HG03196 (cell line): ENCODE data around the gene NADSYN1.

Experiments
- ATAC-seq: cut with Tn5 transposase; IDR thresholded peaks from one replicate; pipeline ENCODE4 v1.9.1; 2021; ENCODE audit not compliant: unreplicated experiment

Gene NADSYN1

GRCh38 chr11:71432761-71433647 lies 20.0 kb upstream of the NADSYN1 start:
- no peak for ATAC-seq

- ATAC-seq = no peak
Observed at GRCh38 chr11:71433648-71434450, 19.2 kb upstream of the NADSYN1 start.

- ATAC-seq = no peak
Observed at GRCh38 chr11:71434576-71435130, 18.4 kb upstream of the NADSYN1 start.

GRCh38 chr11:71435278-71435951 lies 17.6 kb upstream of the NADSYN1 start:
- no peak for ATAC-seq

- no peak for ATAC-seq
Observed at GRCh38 chr11:71436861-71437260, 16.1 kb upstream of the NADSYN1 start.

- ATAC-seq = no peak
Observed at GRCh38 chr11:71437399-71437798, 15.6 kb upstream of the NADSYN1 start.

GRCh38 chr11:71437879-71438278 lies 15.1 kb upstream of the NADSYN1 start:
- no peak for ATAC-seq

GRCh38 chr11:71438650-71439049 lies 14.4 kb upstream of the NADSYN1 start:
- ATAC-seq = no peak

- ATAC-seq = no peak
Observed at GRCh38 chr11:71440021-71440755, 12.8 kb upstream of the NADSYN1 start.

- ATAC-seq = no peak
Observed at GRCh38 chr11:71441251-71441650, 11.8 kb upstream of the NADSYN1 start.

- no peak for ATAC-seq
Observed at GRCh38 chr11:71442123-71442522, 10.9 kb upstream of the NADSYN1 start.

- ATAC-seq = no peak
Observed at GRCh38 chr11:71442880-71443279, 10.1 kb upstream of the NADSYN1 start.

- no peak for ATAC-seq
Observed at GRCh38 chr11:71443736-71444445, 9.1 kb upstream of the NADSYN1 start.

GRCh38 chr11:71444811-71445210 lies 8.2 kb upstream of the NADSYN1 start:
- no peak for ATAC-seq

GRCh38 chr11:71446150-71446549 lies 6.9 kb upstream of the NADSYN1 start:
- no peak for ATAC-seq

- ATAC-seq = no peak
Observed at GRCh38 chr11:71446942-71447688, 5.9 kb upstream of the NADSYN1 start.

- ATAC-seq = peak; percentile 3
Observed at GRCh38 chr11:71447791-71448256, 5.2 kb upstream of the NADSYN1 start.

- ATAC-seq = peak; percentile 76
Observed at GRCh38 chr11:71448257-71449171, 4.5 kb upstream of the NADSYN1 start, which contains the start of gene DHCR7. Gene DHCR7, minus strand, starts transcription at chr11:71448393. Its CDS starts 3,441 bp downstream, at chr11:71444952.
